HepG2 (cell line): ENCODE measurements around the gene PPP2R5D. TPM values are rescaled to one million over a fixed set of nuclear protein-coding genes. Genes with fewer than 3 reads are reported as not detected.

Source experiments
- GPBP1L1 ChIP-seq: sonication (generic); formaldehyde crosslinking; IDR thresholded peaks from 2 replicates; pipeline ENCODE4 v1.5.0; 2020; ENCODE audit warnings: mild to moderate bottlenecking, missing genetic modification reagents
- HHEX ChIP-seq: IDR thresholded peaks from 2 replicates; pipeline ENCODE4 v1.6.1; 2016; ENCODE audit warnings: control low read depth
- HNRNPH1 ChIP-seq: fragments of 200-400 bp; formaldehyde crosslinking; optimal IDR thresholded peaks from 2 replicates; pipeline ENCODE3; 2017; ENCODE audit warnings: mild to moderate bottlenecking, low read depth, low read length
- KLF15 ChIP-seq: sonication (generic); formaldehyde crosslinking; IDR thresholded peaks from 2 replicates; pipeline ENCODE4 v1.8.1; 2023; ENCODE audit warnings: borderline replicate concordance, mild to moderate bottlenecking, inconsistent platforms, missing genetic modification reagents, mixed read lengths
- KLF16 ChIP-seq, 2 experiments: sonication (generic) in 1 of 2; formaldehyde crosslinking in 1 of 2; IDR thresholded peaks; 2 replicates each; pipeline versions ENCODE4 v1.6.1 to v1.8.0; 2016 to 2023; ENCODE audit warnings: missing genetic modification reagents in 2 of 2, missing compliant biosample characterization in 1 of 2
- MYNN ChIP-seq: sonication (generic); formaldehyde crosslinking; IDR thresholded peaks from 2 replicates; pipeline ENCODE4 v1.4.0; 2020; ENCODE audit warnings: mild to moderate bottlenecking, low read depth, missing genetic modification reagents
- MYPOP ChIP-seq: sonication (generic); formaldehyde crosslinking; IDR thresholded peaks from 2 replicates; pipeline ENCODE4 v1.8.1; 2023; ENCODE audit warnings: mild to moderate bottlenecking, moderate library complexity, missing genetic modification reagents
- MZF1 ChIP-seq: sonication (generic); formaldehyde crosslinking; IDR thresholded peaks from 2 replicates; pipeline ENCODE4 v1.8.1; 2023; ENCODE audit warnings: mild to moderate bottlenecking, missing genetic modification reagents, borderline replicate concordance
- NFRKB ChIP-seq: fragments of 450-650 bp; IDR thresholded peaks from 2 replicates; pipeline ENCODE4 v1.6.1; 2017
- RBM22 ChIP-seq: fragments of 200-400 bp; formaldehyde crosslinking; optimal IDR thresholded peaks from 2 replicates; pipeline ENCODE3; 2017; ENCODE audit warnings: mild to moderate bottlenecking, low read length, moderate library complexity
- SNRNP70 ChIP-seq: fragments of 200-400 bp; formaldehyde crosslinking; IDR thresholded peaks from 2 replicates; pipeline ENCODE4 v1.6.1; 2017; ENCODE audit warnings: mild to moderate bottlenecking, low read depth, low read length, moderate library complexity
- TOPORS ChIP-seq: sonication (generic); formaldehyde crosslinking; IDR thresholded peaks from 2 replicates; pipeline ENCODE4 v1.8.0; 2023; ENCODE audit warnings: mild to moderate bottlenecking, missing genetic modification reagents
- ZBTB20 ChIP-seq: sonication (generic); formaldehyde crosslinking; IDR thresholded peaks from 2 replicates; pipeline ENCODE4 v1.8.1; 2023; ENCODE audit warnings: missing genetic modification reagents, low read depth, mild to moderate bottlenecking, borderline replicate concordance
- ZKSCAN5 ChIP-seq: sonication (generic); formaldehyde crosslinking; IDR thresholded peaks from 2 replicates; pipeline ENCODE4 v1.5.1; 2020; ENCODE audit warnings: mild to moderate bottlenecking, missing genetic modification reagents
- ZNF234 ChIP-seq: sonication (generic); formaldehyde crosslinking; conservative IDR thresholded peaks from 2 replicates; pipeline ENCODE4 v1.5.1; 2020; ENCODE audit warnings: mild to moderate bottlenecking, missing genetic modification reagents
- ZNF251 ChIP-seq: sonication (generic); formaldehyde crosslinking; IDR thresholded peaks from 2 replicates; pipeline ENCODE4 v1.9.0; 2021; ENCODE audit warnings: mild to moderate bottlenecking, missing genetic modification reagents
- ZNF335 ChIP-seq: sonication (generic); formaldehyde crosslinking; IDR thresholded peaks from 2 replicates; pipeline ENCODE4 v1.4.0; 2020; ENCODE audit warnings: missing genetic modification reagents
- polyA plus RNA-seq, 8 experiments: library from polyadenylated mRNA; depleted of rRNA in 3 of 8; stranded (reverse) in 7 of 8; unstranded in 1 of 8; fragments of >200 nt; fragmentation: Illumina TruSeq in 4 of 8; extraction: Trizol in 4 of 8; gene quantifications; 2 replicates each; pipeline versions ENCODE4 v1.2.1 to v1.2.3, GENCODE V29; 2011 to 2016; ENCODE audit warnings: low read depth in 4 of 8, missing spikeins in 1 of 8, mixed read lengths in 1 of 8; ENCODE audit not compliant: insufficient read depth in 1 of 8
- total RNA-seq, 5 experiments: library from RNA; depleted of rRNA; stranded (reverse); fragments of >200 nt; fragmentation: Illumina TruSeq; extraction: Trizol; gene quantifications; 2 replicates each; pipeline ENCODE4 v1.2.3, GENCODE V29; 2016; ENCODE audit warnings: low read depth in 1 of 5
- TF ChIP-seq, protein P1 (sequence below): sonication (generic); formaldehyde crosslinking; IDR thresholded peaks from 2 replicates; pipeline ENCODE4 v1.5.1; 2020; ENCODE audit warnings: missing genetic modification reagents, mild to moderate bottlenecking, borderline replicate concordance
- TF ChIP-seq, protein P2 (sequence below): sonication (generic); formaldehyde crosslinking; conservative IDR thresholded peaks from 2 replicates; pipeline ENCODE4 v1.4.0; 2020; ENCODE audit warnings: missing genetic modification reagents
- TF ChIP-seq, protein P3 (sequence below): sonication (generic); formaldehyde crosslinking; IDR thresholded peaks from 2 replicates; pipeline ENCODE4 v1.5.0; 2020; ENCODE audit warnings: mild to moderate bottlenecking, missing genetic modification reagents

Gene PPP2R5D
- total and polyA plus RNA-seq, 2 of the 13 experiments (the other 11 are each of a cell fraction or from before 2014, with no cell fraction given), result 53.7 to 60.4 TPM

DNA sequence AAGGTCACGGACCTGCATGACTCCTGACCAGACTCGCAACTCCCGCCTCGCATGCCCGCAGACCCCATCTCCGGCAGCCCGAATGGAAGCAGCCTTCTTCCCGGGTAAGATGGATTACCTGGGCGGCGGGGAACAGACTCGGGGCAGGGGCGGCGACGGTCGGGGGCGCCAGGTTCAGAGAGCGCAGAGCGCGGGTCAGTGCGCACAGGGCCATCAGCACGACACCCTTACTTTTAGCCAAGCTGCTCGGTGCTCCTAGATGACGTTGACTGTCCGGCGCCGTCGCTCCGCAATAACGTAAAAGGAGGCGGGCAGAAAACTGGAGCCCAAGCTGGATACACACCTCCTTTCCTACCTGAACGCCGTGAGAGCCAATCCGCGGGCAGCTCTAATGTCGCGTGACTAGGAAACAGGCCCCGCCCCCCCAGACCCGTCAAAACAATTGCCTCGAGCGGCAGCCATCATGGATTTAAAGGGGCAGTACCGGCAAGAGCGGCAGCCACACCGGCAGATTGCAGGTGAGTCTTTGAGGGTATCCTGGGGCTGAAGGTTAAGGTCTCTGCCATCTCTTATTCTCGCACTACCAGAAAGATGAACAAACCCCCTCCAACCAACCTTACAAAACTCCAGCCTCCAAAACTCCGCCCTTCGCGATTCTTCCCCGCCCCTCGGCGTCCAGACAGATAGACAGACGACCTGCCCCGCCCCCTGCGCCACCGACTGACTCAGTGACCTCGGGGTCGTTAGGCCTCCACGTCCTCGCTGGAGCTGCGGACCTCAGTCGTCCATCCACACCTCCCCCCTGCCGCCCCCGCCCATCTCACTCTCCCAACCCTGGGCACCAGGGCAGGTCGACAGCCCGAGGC is 75.0 kb downstream of the PPP2R5D start, which contains the start of the genes KLC4 and MRPL2 (continued):
- TF ChIP-seq ZNF335 (peak; percentile 82; the same call in 1 of the 2 replicates), MYNN (CRISPR knock-in tag) (no peak), HNRNPH1 (no peak), GPBP1L1 (no peak), KLF15 (CRISPR knock-in tag) (no peak), ZKSCAN5 (no peak), NFRKB (no peak), RBM22 (no peak), MYPOP (CRISPR knock-in tag) (peak; percentile 19; the same call in 1 of the 2 replicates), ZNF234 (no peak; the same call in 1 of the 2 replicates), TOPORS (CRISPR knock-in tag) (no peak), SNRNP70 (no peak), ZNF251 (CRISPR knock-in tag) (0 out of 2 replicates have a peak, but pooled peaks have one; percentile 45), ZBTB20 (CRISPR knock-in tag) (no peak; the same call in 1 of the 2 replicates), KLF16 (CRISPR knock-in tag; IDR thresholded peaks at IDR 0.05) (peak in 1 of 2 experiments; percentile 45; a peak in 1 of 4 replicates), MZF1 (CRISPR knock-in tag) (0 out of 2 replicates have a peak, but pooled peaks have one; percentile 30), HHEX (no peak; the same call in 1 of the 2 replicates)
- TF ChIP-seq, protein P1, sequence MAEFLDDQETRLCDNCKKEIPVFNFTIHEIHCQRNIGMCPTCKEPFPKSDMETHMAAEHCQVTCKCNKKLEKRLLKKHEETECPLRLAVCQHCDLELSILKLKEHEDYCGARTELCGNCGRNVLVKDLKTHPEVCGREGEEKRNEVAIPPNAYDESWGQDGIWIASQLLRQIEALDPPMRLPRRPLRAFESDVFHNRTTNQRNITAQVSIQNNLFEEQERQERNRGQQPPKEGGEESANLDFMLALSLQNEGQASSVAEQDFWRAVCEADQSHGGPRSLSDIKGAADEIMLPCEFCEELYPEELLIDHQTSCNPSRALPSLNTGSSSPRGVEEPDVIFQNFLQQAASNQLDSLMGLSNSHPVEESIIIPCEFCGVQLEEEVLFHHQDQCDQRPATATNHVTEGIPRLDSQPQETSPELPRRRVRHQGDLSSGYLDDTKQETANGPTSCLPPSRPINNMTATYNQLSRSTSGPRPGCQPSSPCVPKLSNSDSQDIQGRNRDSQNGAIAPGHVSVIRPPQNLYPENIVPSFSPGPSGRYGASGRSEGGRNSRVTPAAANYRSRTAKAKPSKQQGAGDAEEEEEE (CRISPR knock-in tag), result peak; percentile 52; the same call in 1 of the 2 replicates
- TF ChIP-seq, protein P2, sequence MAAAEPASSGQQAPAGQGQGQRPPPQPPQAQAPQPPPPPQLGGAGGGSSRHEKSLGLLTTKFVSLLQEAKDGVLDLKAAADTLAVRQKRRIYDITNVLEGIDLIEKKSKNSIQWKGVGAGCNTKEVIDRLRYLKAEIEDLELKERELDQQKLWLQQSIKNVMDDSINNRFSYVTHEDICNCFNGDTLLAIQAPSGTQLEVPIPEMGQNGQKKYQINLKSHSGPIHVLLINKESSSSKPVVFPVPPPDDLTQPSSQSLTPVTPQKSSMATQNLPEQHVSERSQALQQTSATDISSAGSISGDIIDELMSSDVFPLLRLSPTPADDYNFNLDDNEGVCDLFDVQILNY (CRISPR knock-in tag), result no peak; the same call in 1 of the 2 replicates
- TF ChIP-seq, protein P3, sequence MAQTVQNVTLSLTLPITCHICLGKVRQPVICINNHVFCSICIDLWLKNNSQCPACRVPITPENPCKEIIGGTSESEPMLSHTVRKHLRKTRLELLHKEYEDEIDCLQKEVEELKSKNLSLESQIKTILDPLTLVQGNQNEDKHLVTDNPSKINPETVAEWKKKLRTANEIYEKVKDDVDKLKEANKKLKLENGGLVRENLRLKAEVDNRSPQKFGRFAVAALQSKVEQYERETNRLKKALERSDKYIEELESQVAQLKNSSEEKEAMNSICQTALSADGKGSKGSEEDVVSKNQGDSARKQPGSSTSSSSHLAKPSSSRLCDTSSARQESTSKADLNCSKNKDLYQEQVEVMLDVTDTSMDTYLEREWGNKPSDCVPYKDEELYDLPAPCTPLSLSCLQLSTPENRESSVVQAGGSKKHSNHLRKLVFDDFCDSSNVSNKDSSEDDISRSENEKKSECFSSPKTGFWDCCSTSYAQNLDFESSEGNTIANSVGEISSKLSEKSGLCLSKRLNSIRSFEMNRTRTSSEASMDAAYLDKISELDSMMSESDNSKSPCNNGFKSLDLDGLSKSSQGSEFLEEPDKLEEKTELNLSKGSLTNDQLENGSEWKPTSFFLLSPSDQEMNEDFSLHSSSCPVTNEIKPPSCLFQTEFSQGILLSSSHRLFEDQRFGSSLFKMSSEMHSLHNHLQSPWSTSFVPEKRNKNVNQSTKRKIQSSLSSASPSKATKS (CRISPR knock-in tag), result no peak
